Measurements from ENCODE around the gene GLOD4.

Gene GLOD4

GRCh38 chr17:718075-718474 lies 64.0 kb downstream of the GLOD4 start:
- Histone ChIP-seq H4K20me1 (ENCODE audit: insufficient read depth, low read length) (no peaks in the 10 kb centered on the region), H2AFZ (ENCODE audit: low read length) (no peak overlapping the region), H3K4me3 (ENCODE audit: low read depth, low read length, poor library complexity, severe bottlenecking) (no peak overlapping the region), H3K4me1 (ENCODE audit: insufficient read depth, low read length, severe bottlenecking) (peaks cover 20% of the 10 kb centered on the region), H3K79me2 (ENCODE audit: insufficient read depth, low read length) (peaks cover 10% of the 10 kb centered on the region), H3K27me3 (ENCODE audit: insufficient read depth, low read length) (no peaks in the 10 kb centered on the region), H3K36me3 (ENCODE audit: insufficient read depth, low read length) (no peaks in the 10 kb centered on the region), H3K9me2 (ENCODE audit: low read depth, low read length) (no peaks in the 10 kb centered on the region), H3K9ac (ENCODE audit: low read length) (no peak overlapping the region), H3K27ac (ENCODE audit: low read depth, low read length, poor library complexity, severe bottlenecking) (no peak overlapping the region), H3K4me2 (ENCODE audit: low read length) (no peak overlapping the region), H3K9me3 (ENCODE audit: low read length) (no peaks in the 10 kb centered on the region), H3F3A (ENCODE audit: insufficient read depth, low read length) (no peaks in the 10 kb centered on the region)
- no peak for TF ChIP-seq EZH2 (IDR thresholded peaks at IDR 0.05; ENCODE audit: borderline replicate concordance, low read length)
- no peak for TF ChIP-seq CTCF (IDR thresholded peaks at IDR 0.05; ENCODE audit: low read length)

Measured in OCI-LY1 (cell line).